CD4-positive, alpha-beta T cell treated with Interleukin-6 at 100 ng/mL for 8 hours (primary cell): ENCODE measurements around the gene EMC7.
"Not testable (repeated sequence)": the region's sequence is repeated elsewhere in the genome, so short reads cannot be mapped to it uniquely, and the experiment has no call there.

Source experiments
- DNase-seq: peaks from one replicate; pipeline ENCODE4 v3.0.0-alpha.2; 2020; ENCODE audit warnings: mixed read lengths, low spot score

EMC7 gene

GRCh38 chr15:34084086-34084485 lies 17.6 kb downstream of the EMC7 start:
- no peak for DNase-seq

GRCh38 chr15:34079904-34080303 lies 21.8 kb downstream of the EMC7 start:
- no peak for DNase-seq

GRCh38 chr15:34078900-34079299 lies 22.8 kb downstream of the EMC7 start:
- DNase-seq, result no peak

GRCh38 chr15:34076785-34077184 lies 24.9 kb downstream of the EMC7 start:
- DNase-seq, result no peak

- DNase-seq, result no peak
Observed at GRCh38 chr15:34070003-34070402, 31.7 kb downstream of the EMC7 start.

- no peak for DNase-seq
Observed at GRCh38 chr15:34065941-34066340, 35.7 kb downstream of the EMC7 start.

GRCh38 chr15:34065261-34065660 lies 36.4 kb downstream of the EMC7 start:
- DNase-seq, result no peak

- DNase-seq, result no peak
Observed at GRCh38 chr15:34064438-34064837, 37.2 kb downstream of the EMC7 start.

- DNase-seq, result no peak
Observed at GRCh38 chr15:34059946-34060345, 41.7 kb downstream of the EMC7 start.

GRCh38 chr15:34059476-34059875 lies 42.2 kb downstream of the EMC7 start:
- DNase-seq, result no peak

GRCh38 chr15:34056911-34057310 lies 44.8 kb downstream of the EMC7 start:
- DNase-seq, result no peak

- no peak for DNase-seq
Observed at GRCh38 chr15:34055868-34056595, 45.6 kb downstream of the EMC7 start.

GRCh38 chr15:34054081-34054707 lies 47.5 kb downstream of the EMC7 start:
- DNase-seq, result no peak

GRCh38 chr15:34050385-34050784 lies 51.3 kb downstream of the EMC7 start:
- DNase-seq, result not testable (repeated sequence)

- DNase-seq, result no peak
Observed at GRCh38 chr15:34049112-34049511, 52.5 kb downstream of the EMC7 start.

- no peak for DNase-seq
Observed at GRCh38 chr15:34047893-34048775, 53.5 kb downstream of the EMC7 start.

GRCh38 chr15:34046471-34047145 lies 55.1 kb downstream of the EMC7 start:
- DNase-seq, result no peak

- no peak for DNase-seq
Observed at GRCh38 chr15:34043813-34044212, 57.8 kb downstream of the EMC7 start.

- no peak for DNase-seq
Observed at GRCh38 chr15:34043391-34043790, 58.3 kb downstream of the EMC7 start.

GRCh38 chr15:34039790-34040113 lies 61.9 kb downstream of the EMC7 start:
- DNase-seq, result no peak

- peak; percentile 45 for DNase-seq
Observed at GRCh38 chr15:34038871-34039789, 62.5 kb downstream of the EMC7 start, which contains the start of gene AVEN. AVEN (minus strand) TSS chr15:34039204; CDS start chr15:34039046, 158 bp downstream.
